Kidney epithelial cell (primary cell): ENCODE measurements around the gene PRC1. TPM values are rescaled to one million over a fixed set of nuclear protein-coding genes. Genes with fewer than 3 reads are reported as not detected.
"Not testable (repeated sequence)": the region's sequence is repeated elsewhere in the genome, so short reads cannot be mapped to it uniquely, and the experiment has no call there.

Source experiments
- DNase-seq: peaks from one replicate; pipeline ENCODE4 v3.0.0-alpha.2; 2010; ENCODE audit warnings: low read depth
- H3K27me3 ChIP-seq: 2 replicates; pipeline ENCODE4 v1.6.0; 2011; ENCODE audit warnings: low read length; ENCODE audit not compliant: control insufficient read depth, insufficient read depth
- H3K36me3 ChIP-seq: 2 replicates; pipeline ENCODE4 v1.5.1; 2011; ENCODE audit warnings: low read length; ENCODE audit not compliant: control insufficient read depth, insufficient read depth
- H3K4me3 ChIP-seq: 2 replicates; pipeline ENCODE4 v1.5.1; 2011; ENCODE audit warnings: low read depth, mild to moderate bottlenecking, control low read depth, low read length
- CTCF ChIP-seq: IDR thresholded peaks from 2 replicates; pipeline ENCODE4 v1.5.1; 2011; ENCODE audit warnings: mild to moderate bottlenecking, moderate library complexity, low read length, control low read depth, inconsistent platforms; ENCODE audit not compliant: insufficient read depth, poor library complexity, severe bottlenecking
- total RNA-seq: library from RNA; depleted of rRNA; stranded (reverse); fragments of >200 nt; gene quantifications from 2 replicates; pipeline ENCODE4 v1.2.3, GENCODE V29; 2015

PRC1 gene
- total RNA-seq, 1 donor from 2014 or later = 17.0 TPM

- H3K36me3 ChIP-seq = no peaks in the 10 kb centered on the region
- H3K4me3 ChIP-seq = peak overlapping the region; percentile 51
- no peak for DNase-seq
- TF ChIP-seq CTCF = no peak
- H3K27me3 ChIP-seq = no peaks in the 10 kb centered on the region
Measured at GRCh38 chr15:90929246-90930019, 64.9 kb downstream of the PRC1 start.

GRCh38 chr15:90928106-90928505, 66.2 kb downstream of the PRC1 start:
- H3K4me3 ChIP-seq, H3K36me3 ChIP-seq, DNase-seq, H3K27me3 ChIP-seq: not testable (repeated sequence)

GRCh38 chr15:90926766-90927165, 67.6 kb downstream of the PRC1 start:
- H3K4me3 ChIP-seq, DNase-seq, H3K27me3 ChIP-seq, H3K36me3 ChIP-seq: not testable (repeated sequence)

GRCh38 chr15:90924375-90924774, 70.0 kb downstream of the PRC1 start:
- TF ChIP-seq CTCF = no peak
- Histone ChIP-seq H3K27me3 (no peaks in the 10 kb centered on the region), H3K36me3 (no peaks in the 10 kb centered on the region), H3K4me3 (no peak overlapping the region)
- DNase-seq = no peak

- H3K4me3 ChIP-seq, DNase-seq, H3K27me3 ChIP-seq, H3K36me3 ChIP-seq: not testable (repeated sequence)
Measured at GRCh38 chr15:90922712-90923322, 71.5 kb downstream of the PRC1 start.

- Histone ChIP-seq H3K27me3 (no peaks in the 10 kb centered on the region), H3K4me3 (no peak overlapping the region), H3K36me3 (no peaks in the 10 kb centered on the region)
- DNase-seq = no peak
- TF ChIP-seq CTCF = no peak
Measured at GRCh38 chr15:90921887-90922286, 72.4 kb downstream of the PRC1 start.

GRCh38 chr15:90918835-90919234, 75.5 kb downstream of the PRC1 start:
- Histone ChIP-seq H3K36me3 (peaks cover 2% of the 10 kb centered on the region), H3K27me3 (no peaks in the 10 kb centered on the region), H3K4me3 (no peak overlapping the region)
- no peak for TF ChIP-seq CTCF
- no peak for DNase-seq
